ENCODE results near the gene ACSL5. TPM values are rescaled to one million over a fixed set of nuclear protein-coding genes. Genes with fewer than 3 reads are reported as not detected.

The ACSL5 gene
- total RNA-seq, 2 donors from 2014 or later = 216 to 301 TPM

DNA sequence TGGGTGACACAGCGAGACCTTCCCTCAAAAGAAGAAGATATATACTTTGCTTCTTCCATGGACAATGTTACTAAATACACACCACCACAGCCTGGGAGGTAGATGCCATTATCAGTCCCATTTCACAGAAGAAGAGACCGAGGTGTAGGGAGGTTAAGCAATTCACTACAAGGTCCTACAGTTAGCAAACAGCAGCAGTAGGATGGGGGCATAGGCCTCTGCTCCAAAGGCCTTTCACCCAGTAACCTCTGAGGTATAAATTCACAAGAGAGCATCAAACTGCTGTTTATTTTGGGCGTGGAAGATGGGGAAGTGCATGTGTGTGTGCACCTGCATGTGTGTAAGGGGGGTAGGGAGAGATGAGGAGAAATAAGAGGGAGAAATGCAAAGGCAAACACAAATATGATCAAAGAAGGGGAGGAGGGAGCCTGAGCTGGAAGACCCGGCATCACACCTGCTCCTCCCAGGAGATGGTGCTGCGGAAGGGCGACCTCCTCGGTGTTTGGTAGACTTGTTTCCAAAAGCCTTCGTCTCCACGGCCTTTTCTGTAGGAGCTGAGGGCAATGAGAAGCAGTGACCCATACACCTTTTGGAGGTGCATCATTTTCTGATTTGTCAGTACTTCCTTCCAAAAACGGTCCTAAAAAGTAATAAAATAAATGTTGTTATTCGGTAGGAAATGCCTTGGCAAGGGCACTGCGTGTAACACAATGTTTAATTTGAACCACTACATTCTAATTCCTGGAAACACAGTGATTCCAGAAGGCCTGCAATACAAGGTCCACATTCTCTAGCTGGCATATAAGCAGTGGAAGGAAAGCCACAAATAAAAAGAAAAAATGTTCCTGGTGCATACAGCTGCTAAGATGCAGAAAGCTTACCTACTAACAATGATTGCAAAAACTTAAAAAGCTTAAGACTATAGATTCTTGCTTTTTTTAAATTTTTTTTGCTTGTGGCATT is 25.9 kb upstream of the ACSL5 start:
- ATAC-seq (peak; percentile 82), DNase-seq (no peak)
- intact Hi-C loops (cut with DNase I, micrococcal nuclease) = no loop called here

DNA sequence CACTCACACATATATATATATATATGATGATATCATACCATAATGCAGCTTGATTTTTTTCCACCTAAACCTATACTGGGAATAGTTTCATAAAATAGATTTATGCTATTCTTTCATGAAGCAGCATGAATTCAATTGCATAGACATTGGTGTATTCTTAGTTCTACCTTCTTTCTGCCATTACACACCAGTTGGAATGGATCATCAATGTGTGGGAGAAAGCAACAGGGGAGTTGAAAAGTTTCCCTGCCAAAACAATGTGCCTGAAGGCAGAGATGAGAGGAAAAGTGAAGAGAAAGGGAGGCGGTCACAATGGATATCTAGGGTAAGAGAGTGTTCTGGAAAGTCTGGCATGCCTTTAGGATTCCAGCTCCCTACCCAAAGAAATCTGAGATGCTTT is 25.2 kb upstream of the ACSL5 start:
- ATAC-seq (no peak), DNase-seq (no peak)
- intact Hi-C loops (cut with DNase I, micrococcal nuclease) = no loop called here

DNA sequence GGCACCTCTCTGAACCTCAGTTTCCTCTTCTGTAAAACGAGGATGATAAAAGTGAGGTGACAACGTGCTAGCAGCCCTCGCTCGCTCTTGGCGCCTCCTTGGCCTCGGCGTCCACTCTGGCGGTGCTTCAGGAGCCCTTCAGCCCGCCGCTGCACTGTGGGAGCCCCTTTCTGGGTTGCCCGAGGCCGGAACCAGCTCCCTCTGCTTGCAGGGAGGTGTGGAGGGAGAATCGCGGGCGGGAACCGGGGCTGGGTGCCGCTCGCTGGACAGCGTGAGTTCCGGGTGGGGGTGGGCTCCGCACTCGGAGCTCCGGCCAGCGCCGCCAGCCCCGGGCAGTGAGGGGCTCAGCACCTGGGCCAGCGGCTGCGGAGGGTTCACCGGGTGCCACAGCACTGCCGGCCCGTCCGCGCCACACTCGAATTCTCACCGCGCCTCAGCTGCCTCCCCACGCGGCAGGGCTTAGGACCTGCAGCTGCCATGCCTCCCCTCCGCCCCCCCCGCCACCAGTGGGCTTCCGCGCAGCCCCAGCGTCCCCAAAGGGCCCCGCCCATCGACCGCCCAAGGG is 24.3 kb upstream of the ACSL5 start:
- DNase-seq = no peak
- intact Hi-C loops (cut with DNase I, micrococcal nuclease) = no loop called here
- ATAC-seq = no peak

DNA sequence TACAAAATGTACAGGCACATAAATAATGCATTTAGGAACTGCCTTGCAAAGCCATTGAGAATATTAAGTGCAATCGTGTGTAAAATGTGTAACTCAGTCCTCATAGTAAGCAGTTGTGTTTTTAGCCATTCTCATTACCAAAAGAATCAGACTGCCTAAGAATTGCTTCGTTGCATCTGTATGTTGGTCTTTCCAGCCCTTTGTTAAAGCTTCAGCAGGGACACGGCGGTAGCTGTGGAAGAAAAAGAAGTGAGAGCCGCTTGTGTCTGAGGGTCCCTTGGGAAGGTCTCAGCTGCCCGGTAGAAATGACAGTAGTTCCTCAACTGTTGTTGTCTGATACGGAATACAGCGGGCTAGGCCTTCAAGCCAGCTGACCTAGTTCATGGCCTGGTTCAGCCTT is 22.8 kb upstream of the ACSL5 start:
- intact Hi-C loops (cut with DNase I, micrococcal nuclease) = no loop called here
- DNase-seq = no peak
- no peak for ATAC-seq

DNA sequence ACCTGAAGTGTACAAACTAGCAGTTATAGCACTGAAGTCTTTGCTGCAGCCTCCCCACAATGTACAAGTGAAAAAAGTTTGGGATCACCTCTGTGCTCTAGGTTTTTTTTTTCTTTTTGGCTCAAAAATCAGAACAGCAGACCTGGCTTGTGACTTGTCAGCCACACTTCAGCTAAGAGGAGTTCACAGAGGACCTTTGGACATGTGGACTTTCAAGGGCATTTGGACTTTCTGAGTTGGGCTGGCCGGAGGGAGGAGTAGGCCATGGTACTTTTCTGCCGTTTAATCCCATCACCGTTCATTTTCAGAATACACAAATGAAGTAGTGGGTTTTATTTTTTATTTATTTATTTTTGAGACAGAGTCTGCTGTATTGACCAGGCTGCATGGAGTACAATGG is 21.9 kb upstream of the ACSL5 start:
- DNase-seq (peak in 1 of 2 donors; percentile 11), ATAC-seq (no peak)
- intact Hi-C loops (cut with DNase I, micrococcal nuclease) = no loop called here

DNA sequence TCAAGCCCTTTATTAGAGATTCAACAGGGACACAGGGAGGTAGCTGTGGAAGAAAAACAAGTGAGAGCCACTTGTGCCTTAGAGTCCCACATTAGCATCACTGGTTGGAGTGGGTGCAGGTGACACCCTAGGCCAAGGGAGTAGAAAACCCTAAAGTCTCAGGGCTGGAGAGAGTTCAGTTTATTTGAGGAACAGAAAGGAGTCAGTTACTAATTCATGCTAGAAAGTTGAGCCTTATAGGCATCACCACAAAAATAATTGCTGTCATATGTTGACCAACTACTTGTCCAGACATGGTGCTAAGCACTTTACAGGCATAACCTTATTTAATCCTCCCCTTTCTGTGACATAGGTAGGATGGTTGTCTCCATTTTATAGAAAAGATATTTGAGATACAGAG is 20.9 kb upstream of the ACSL5 start:
- ATAC-seq (no peak), DNase-seq (no peak)
- intact Hi-C loops (cut with DNase I, micrococcal nuclease) = no loop called here

DNA sequence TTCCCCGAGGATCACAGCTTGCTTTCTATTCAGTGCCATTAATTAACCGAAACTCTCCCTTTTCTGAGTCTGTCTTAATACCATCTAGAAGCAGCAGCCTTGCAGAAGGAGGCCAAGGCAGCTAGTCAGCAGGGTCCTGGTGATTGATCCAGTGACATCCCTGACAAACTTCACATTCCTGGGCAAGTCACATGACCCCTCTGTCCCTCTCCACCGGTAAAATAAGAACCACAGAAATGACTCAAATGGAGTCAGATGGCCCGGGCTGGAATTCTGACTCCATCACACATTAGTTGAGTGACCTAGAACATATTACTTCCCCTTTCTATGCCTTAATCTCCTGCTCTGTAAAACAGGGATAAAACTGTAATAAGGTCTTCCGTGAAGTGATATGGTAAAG is 17.2 kb upstream of the ACSL5 start:
- intact Hi-C loops (cut with DNase I, micrococcal nuclease) = no loop called here
- ATAC-seq (no peak), DNase-seq (no peak)

DNA sequence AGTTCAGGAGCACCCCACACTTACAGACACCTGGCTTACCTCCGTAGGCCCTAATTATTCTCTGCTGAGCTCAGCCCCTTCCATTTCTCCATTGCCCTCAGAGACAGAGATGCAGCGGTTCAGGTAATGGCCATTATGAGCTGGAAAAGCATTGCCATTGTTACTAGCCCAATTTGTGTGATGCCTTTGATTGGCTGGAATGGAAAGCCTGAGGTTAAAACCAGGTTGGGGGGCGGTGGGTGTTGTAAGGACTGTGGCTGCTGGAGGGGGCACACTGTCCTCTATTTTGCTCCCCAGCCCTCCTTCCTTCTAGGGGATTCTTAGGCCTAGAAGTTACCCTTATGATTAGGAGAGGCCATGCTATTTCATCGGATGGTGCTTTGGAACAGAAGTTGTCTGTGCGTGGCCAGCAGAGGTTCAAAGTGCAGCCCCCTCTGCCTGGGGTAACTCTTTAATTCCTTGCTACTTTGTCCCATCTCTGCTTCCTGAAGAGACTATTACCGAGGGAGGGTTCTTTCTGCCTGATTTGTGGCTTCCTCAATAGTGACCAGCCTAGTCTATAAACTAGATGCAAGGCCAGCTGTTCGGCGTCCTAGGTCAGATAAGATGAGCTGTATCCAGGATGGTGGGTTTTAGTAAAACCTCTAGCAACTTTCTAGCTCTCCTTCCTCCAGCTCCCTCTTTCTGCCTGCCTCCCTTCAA is 14.2 kb upstream of the ACSL5 start:
- intact Hi-C loops (cut with DNase I, micrococcal nuclease) = no loop called here
- peak in 1 of 2 donors; percentile 9 for DNase-seq
- peak; percentile 6 for ATAC-seq

DNA sequence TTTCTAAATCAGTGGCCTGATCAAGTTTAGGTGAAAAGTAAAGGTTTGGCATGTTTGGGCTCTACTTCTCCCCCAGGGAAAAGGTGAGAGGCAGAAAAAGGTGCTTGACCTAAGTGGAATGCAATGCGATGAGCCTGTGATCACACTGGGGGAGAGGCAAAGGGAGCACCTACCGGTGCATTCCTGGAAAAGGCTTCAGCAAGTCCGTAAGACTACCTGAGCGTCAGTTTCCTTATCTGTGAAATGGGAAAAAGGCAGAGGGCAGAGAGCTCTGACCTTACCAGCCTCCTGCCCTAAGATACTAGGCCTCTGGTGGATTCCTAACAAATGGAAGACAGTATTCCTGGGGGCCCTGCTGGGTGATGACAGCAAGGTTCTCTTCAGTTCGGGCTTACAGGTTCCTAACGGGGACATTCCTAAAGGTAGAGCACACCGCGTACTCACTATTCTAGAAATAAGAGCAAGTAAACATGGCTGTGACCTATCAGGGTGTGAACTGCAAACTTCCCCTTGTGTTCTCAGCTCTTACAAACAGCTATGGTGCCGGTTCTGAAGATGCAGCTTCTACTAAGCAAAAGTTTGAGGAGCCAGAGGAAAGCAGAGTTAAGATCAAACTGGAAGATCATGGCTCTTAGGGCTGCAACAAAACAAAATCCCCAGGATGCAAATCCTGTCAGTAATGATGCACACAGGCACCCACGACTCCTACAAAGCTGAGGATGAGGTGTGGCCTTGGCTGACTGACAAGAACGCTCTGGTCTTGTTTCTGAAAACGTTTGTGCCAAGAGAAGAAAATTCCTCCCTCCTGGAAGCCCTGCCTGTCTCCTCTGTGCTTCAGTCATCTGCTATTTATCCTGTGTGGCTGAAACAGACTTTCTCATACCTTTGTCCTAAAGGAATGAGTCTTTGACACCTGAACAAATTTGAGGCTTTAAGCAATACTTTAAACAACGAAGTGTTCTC is 13.3 kb upstream of the ACSL5 start:
- DNase-seq (peak; percentile 82 to 87), ATAC-seq (peak; percentile 36)

DNA sequence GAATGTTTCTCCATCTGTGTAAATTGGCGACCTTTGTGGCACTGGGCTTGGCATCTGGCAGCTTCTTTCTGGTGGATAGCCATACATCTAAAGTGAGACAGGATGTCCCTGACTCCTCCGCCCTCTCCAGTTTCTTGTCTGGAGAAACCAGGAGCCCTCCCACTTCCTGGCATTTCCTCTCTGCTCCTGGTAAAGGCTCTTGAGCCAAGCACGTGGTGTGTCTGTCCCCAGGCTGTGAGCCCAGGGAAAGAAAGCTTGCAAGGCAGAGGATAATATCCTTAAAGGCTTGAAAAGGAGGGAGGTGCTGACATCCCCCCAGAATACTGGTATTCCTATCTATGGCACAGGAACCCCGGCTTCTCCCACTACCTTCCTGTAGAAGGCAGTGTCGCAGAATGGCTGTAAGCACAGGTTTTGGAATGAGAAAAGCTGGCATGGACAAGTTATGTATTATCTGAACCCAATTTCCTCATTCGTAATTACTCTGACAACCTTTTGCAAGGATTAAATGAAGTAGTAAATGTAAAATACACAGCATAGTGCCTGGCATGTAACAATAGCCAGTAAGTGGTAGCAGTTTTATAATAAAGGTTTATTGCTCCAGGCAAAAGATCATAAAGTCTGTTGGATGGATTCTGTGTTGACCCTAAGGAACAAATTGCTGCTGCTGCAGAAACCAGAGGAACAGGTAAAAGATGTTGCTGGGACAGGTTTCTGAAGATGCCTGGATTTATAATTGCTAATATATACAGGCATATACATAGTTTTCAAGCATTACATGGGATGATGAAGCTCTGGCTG is 11.8 kb upstream of the ACSL5 start:
- peak; percentile 63 for ATAC-seq
- DNase-seq = peak; percentile 63 to 84
- intact Hi-C loops (cut with DNase I, micrococcal nuclease) = no loop called here

More for the DNA sequence above, 13.3 kb upstream of the ACSL5 start:
- intact Hi-C loops (cut with DNase I, micrococcal nuclease) = no loop called here

DNA sequence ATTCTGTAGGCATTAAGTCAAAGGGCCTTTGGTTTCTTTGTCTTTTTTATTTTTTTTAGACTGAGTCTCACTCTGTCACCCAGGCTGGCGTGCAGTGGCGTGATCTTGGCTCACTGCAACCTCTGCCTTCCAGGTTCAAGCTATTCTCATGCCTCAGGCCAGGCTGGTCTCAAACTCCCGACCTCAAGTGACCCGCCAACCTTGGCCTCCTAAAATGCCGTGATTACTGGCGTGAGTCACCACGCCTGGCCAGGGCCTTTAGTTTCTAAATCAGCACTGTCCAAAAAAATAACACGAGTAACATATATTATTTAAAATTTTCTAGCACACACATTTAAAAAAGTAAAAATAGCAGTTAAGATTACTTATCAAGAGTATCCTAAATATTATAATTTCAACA is 11.1 kb upstream of the ACSL5 start:
- intact Hi-C loops (cut with DNase I, micrococcal nuclease) = no loop called here
- peak in 1 of 2 donors; percentile 56 for DNase-seq
- peak; percentile 7 for ATAC-seq

DNA sequence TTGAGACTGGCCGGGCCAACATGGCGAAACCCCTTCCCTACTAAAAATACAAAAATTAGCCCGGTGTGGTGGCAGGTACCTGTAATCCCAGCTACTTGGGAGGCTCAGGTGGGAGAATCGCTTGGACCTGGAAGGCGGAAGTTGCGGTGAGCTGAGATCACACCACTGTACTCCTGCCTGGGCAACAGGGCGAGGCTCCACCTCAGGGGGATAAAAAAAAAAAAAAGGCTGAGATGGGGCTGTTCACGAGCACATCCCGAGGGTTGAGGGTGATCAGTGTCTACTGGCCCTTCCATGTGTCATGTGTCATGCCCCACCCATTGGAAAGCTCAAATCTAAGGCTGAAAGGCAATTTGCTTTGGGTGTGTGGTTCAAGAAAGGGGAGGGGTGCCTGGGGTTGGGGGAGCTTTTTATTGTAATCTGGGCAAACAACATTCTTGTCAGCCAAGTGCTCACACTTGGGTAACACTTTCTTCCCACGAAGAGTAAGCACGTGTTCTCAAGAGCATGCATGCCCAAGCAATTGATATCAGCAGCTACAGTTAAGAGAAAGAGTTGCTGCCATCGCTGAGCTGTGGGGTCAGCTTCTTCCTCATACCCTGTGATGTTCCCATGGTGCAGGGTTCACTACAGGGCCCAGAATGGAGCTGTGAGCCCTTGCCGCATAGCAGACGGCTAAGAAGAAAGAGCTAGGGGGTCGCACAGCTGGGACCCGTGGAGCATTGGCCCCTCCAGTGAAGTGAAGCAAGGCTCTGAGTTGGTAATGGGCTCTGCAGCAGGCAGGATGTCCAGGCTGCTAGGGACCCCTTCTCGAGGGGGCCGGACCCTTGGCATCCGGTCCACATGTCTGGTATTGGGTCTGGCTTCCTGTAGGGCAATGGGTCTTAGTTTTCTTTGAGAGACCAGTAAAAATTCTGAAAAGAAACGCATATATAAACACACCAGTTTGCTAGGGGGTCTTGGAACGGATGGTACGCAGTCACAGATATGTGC is 9.9 kb upstream of the ACSL5 start:
- ATAC-seq (peak; percentile 46), DNase-seq (peak; percentile 48 to 76)
- intact Hi-C loops (cut with DNase I, micrococcal nuclease) = no loop called here

DNA sequence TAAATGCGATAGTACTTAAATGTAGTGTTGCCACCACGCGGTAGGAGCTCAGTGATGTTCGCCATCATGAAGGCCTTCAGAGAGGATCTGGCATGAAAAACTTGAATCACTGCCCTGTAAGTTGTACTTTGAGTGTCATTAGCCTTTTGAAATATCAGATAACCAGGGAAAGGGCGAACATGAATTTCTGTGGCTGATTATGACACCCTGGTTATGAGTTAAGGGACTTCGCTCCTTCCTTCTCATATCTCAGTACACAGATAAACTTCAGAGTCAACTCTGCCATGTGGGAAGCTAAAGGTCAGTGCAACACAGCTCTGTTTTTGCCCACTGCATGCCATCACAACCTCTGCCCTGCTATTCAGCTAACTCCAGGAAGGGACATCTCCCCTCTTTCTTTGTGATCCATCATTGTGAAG is 8.9 kb upstream of the ACSL5 start:
- peak; percentile 48 for ATAC-seq
- peak in 1 of 2 donors; percentile 36 for DNase-seq
- intact Hi-C loops (cut with DNase I, micrococcal nuclease) = no loop called here

DNA sequence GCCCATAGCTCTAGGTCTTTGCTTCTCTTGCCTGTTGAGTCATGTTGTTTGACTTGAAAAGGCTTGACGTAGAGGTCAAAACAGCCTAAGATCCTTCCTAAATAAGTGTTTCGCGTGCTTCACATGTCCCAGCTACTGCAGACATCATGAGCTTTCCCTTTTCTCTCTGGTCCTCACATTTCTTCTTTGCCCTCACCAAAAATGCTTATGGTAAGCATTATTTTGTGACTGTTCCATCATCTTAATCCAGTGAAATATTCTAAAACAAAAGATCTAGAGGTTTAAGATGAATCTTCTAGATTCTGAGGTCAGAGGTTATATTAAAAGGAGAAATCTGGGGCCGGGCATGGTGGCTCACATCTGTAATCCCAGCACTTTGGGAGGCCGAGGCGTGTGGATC is 8.5 kb upstream of the ACSL5 start:
- DNase-seq = peak in 1 of 2 donors; percentile 12
- no peak for ATAC-seq
- intact Hi-C loops (cut with DNase I, micrococcal nuclease) = no loop called here

DNA sequence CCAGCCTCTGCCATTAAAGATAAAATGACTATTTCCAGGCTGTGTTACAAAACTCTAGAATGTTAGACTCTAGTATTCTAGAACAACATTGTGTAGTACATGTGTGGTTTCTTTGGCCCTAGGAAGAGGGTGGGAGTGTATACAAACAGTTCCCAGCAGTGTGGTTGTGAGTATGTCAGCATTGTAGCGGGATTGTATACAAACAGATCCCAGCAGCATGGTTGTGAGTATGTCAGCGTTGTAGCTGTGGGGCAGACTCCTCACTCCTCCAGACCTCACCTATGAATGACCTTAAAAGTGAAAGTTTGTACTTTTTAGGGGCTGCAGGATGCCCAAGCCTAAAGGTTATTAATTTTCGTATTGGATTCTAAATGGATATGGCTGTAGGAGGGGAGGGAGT is 6.9 kb upstream of the ACSL5 start:
- ATAC-seq = no peak
- intact Hi-C loops (cut with DNase I, micrococcal nuclease) = no loop called here
- DNase-seq = no peak

DNA sequence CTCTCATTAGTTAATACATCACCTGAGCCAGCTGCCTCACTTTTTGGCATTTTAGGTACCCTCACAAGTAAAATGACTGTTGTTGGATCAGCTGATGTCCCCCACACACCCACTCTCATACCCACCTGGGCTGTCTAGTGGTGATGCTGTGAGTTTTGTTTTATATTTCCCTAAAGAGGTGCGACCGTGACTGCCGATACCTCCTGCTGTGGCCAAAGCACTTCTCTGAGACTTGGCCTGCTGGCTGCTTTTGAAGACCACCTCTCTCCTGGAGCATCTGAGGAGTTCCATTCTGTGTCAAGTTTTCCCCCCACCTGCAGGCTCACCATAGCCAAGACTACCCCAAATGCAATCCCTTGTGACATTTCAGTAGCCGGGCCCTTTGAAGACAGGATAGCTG is 6.4 kb upstream of the ACSL5 start:
- ATAC-seq = no peak
- peak in 1 of 2 donors; percentile 16 for DNase-seq
- intact Hi-C loops (cut with DNase I, micrococcal nuclease) = no loop called here

Data from left colon (tissue), 2 donors.